ENCODE measurements around the gene LMAN2L.
A peak's percentile ranks its signal among the peaks of the same experiment; 100 is the strongest.

The LMAN2L gene

GRCh38 chr2:96739076-96739632 is 710 bp downstream of the LMAN2L start:
- peaks cover 31% of the 10 kb centered on the region for H3K36me3 Mint-ChIP-seq
- H3K4me3 Mint-ChIP-seq: peak overlapping the region; percentile 97
- H3K27ac Mint-ChIP-seq: peak overlapping the region; percentile 97
- no peaks in the 10 kb centered on the region for H3K9me3 Mint-ChIP-seq
- H3K4me1 Mint-ChIP-seq: peaks cover 60% of the 10 kb centered on the region
- DNase-seq (ENCODE audit: low spot score in 2 of 2) (no peak), ATAC-seq (no peak)

GRCh38 chr2:96737831-96738230 is 2.0 kb downstream of the LMAN2L start:
- peaks cover 44% of the 10 kb centered on the region for H3K36me3 Mint-ChIP-seq
- ATAC-seq (no peak), DNase-seq (ENCODE audit: low spot score in 2 of 2) (no peak)
- H3K4me1 Mint-ChIP-seq: peaks cover 60% of the 10 kb centered on the region
- H3K27ac Mint-ChIP-seq: peak overlapping the region; percentile 97
- no peaks in the 10 kb centered on the region for H3K9me3 Mint-ChIP-seq
- peak overlapping the region; percentile 97 for H3K4me3 Mint-ChIP-seq

- no peaks in the 10 kb centered on the region for H3K9me3 Mint-ChIP-seq
- peaks cover 50% of the 10 kb centered on the region for H3K36me3 Mint-ChIP-seq
- no peak overlapping the region for H3K4me3 Mint-ChIP-seq
- H3K27ac Mint-ChIP-seq: peak overlapping the region; percentile 52
- DNase-seq (ENCODE audit: low spot score in 2 of 2) (no peak), ATAC-seq (no peak)
- H3K4me1 Mint-ChIP-seq: peaks cover 60% of the 10 kb centered on the region
Observed at GRCh38 chr2:96737251-96737650, 2.6 kb downstream of the LMAN2L start.

- Mint-ChIP-seq H3K27ac (peak overlapping the region; percentile 33), H3K4me1 (peaks cover 41% of the 10 kb centered on the region), H3K4me3 (no peak overlapping the region), H3K9me3 (no peaks in the 10 kb centered on the region), H3K36me3 (peaks cover 72% of the 10 kb centered on the region)
- ATAC-seq (no peak), DNase-seq (ENCODE audit: low spot score in 2 of 2) (no peak)
Observed at GRCh38 chr2:96734880-96735583, 4.8 kb downstream of the LMAN2L start.

GRCh38 chr2:96733931-96734330 is 5.9 kb downstream of the LMAN2L start:
- peaks cover 83% of the 10 kb centered on the region for H3K36me3 Mint-ChIP-seq
- peak overlapping the region; percentile 45 for H3K27ac Mint-ChIP-seq
- DNase-seq (ENCODE audit: low spot score in 2 of 2) (no peak), ATAC-seq (no peak)
- H3K4me3 Mint-ChIP-seq: no peak overlapping the region
- H3K4me1 Mint-ChIP-seq: peaks cover 30% of the 10 kb centered on the region
- no peaks in the 10 kb centered on the region for H3K9me3 Mint-ChIP-seq

GRCh38 chr2:96730212-96730611 is 9.7 kb downstream of the LMAN2L start:
- H3K9me3 Mint-ChIP-seq: no peaks in the 10 kb centered on the region
- no peak for ATAC-seq
- DNase-seq (ENCODE audit: low spot score in 2 of 2): no peak
- no peak overlapping the region for H3K4me3 Mint-ChIP-seq
- peaks cover 94% of the 10 kb centered on the region for H3K36me3 Mint-ChIP-seq
- peaks cover 7% of the 10 kb centered on the region for H3K4me1 Mint-ChIP-seq
- peak overlapping the region; percentile 8 for H3K27ac Mint-ChIP-seq

GRCh38 chr2:96729748-96730147 is 10.1 kb downstream of the LMAN2L start:
- DNase-seq (ENCODE audit: low spot score in 2 of 2) (no peak), ATAC-seq (no peak)
- Mint-ChIP-seq H3K4me3 (no peak overlapping the region), H3K4me1 (peaks cover 2% of the 10 kb centered on the region), H3K27ac (peak overlapping the region; percentile 8), H3K9me3 (no peaks in the 10 kb centered on the region), H3K36me3 (peaks cover 94% of the 10 kb centered on the region)

- DNase-seq (ENCODE audit: low spot score in 2 of 2): no peak
- Mint-ChIP-seq H3K4me1 (no peaks in the 10 kb centered on the region), H3K4me3 (no peak overlapping the region), H3K9me3 (no peaks in the 10 kb centered on the region), H3K36me3 (peaks cover 79% of the 10 kb centered on the region), H3K27ac (no peak overlapping the region)
- ATAC-seq: no peak
Observed at GRCh38 chr2:96727431-96727830, 12.4 kb downstream of the LMAN2L start.

GRCh38 chr2:96726131-96726530 is 13.7 kb downstream of the LMAN2L start:
- Mint-ChIP-seq H3K36me3 (peaks cover 66% of the 10 kb centered on the region), H3K4me1 (no peaks in the 10 kb centered on the region), H3K9me3 (no peaks in the 10 kb centered on the region), H3K4me3 (no peak overlapping the region), H3K27ac (no peak overlapping the region)
- DNase-seq (ENCODE audit: low spot score in 2 of 2) (no peak), ATAC-seq (no peak)

- DNase-seq (ENCODE audit: low spot score in 2 of 2) (no peak), ATAC-seq (no peak)
- Mint-ChIP-seq H3K27ac (peak overlapping the region; percentile 65), H3K36me3 (peaks cover 25% of the 10 kb centered on the region), H3K9me3 (no peaks in the 10 kb centered on the region), H3K4me1 (peaks cover 6% of the 10 kb centered on the region), H3K4me3 (no peak overlapping the region)
Observed at GRCh38 chr2:96716388-96716787, 23.5 kb downstream of the LMAN2L start.

GRCh38 chr2:96715658-96716057 is 24.2 kb downstream of the LMAN2L start:
- Mint-ChIP-seq H3K9me3 (no peaks in the 10 kb centered on the region), H3K4me3 (no peak overlapping the region), H3K36me3 (peaks cover 32% of the 10 kb centered on the region), H3K4me1 (peaks cover 6% of the 10 kb centered on the region), H3K27ac (no peak overlapping the region)
- DNase-seq (ENCODE audit: low spot score in 2 of 2) (no peak), ATAC-seq (no peak)

GRCh38 chr2:96710985-96711384 is 28.9 kb downstream of the LMAN2L start:
- peaks cover 53% of the 10 kb centered on the region for H3K36me3 Mint-ChIP-seq
- no peaks in the 10 kb centered on the region for H3K9me3 Mint-ChIP-seq
- DNase-seq (ENCODE audit: low spot score in 2 of 2): no peak
- H3K4me3 Mint-ChIP-seq: no peak overlapping the region
- H3K4me1 Mint-ChIP-seq: no peaks in the 10 kb centered on the region
- ATAC-seq: no peak
- no peak overlapping the region for H3K27ac Mint-ChIP-seq

- Mint-ChIP-seq H3K4me3 (no peak overlapping the region), H3K36me3 (peaks cover 41% of the 10 kb centered on the region), H3K4me1 (no peaks in the 10 kb centered on the region), H3K27ac (no peak overlapping the region), H3K9me3 (no peaks in the 10 kb centered on the region)
- DNase-seq (ENCODE audit: low spot score in 2 of 2) (no peak), ATAC-seq (no peak)
Observed at GRCh38 chr2:96703021-96703751, 36.7 kb downstream of the LMAN2L start.

- DNase-seq (ENCODE audit: low spot score in 2 of 2) (no peak), ATAC-seq (no peak)
- Mint-ChIP-seq H3K4me1 (no peaks in the 10 kb centered on the region), H3K36me3 (peaks cover 35% of the 10 kb centered on the region), H3K27ac (peak overlapping the region; percentile 75), H3K9me3 (no peaks in the 10 kb centered on the region), H3K4me3 (no peak overlapping the region)
Observed at GRCh38 chr2:96702098-96702785, 37.6 kb downstream of the LMAN2L start.

GRCh38 chr2:96701636-96702035 is 38.2 kb downstream of the LMAN2L start:
- peaks cover 29% of the 10 kb centered on the region for H3K36me3 Mint-ChIP-seq
- ATAC-seq (no peak), DNase-seq (ENCODE audit: low spot score in 2 of 2) (no peak)
- no peaks in the 10 kb centered on the region for H3K4me1 Mint-ChIP-seq
- peak overlapping the region; percentile 75 for H3K27ac Mint-ChIP-seq
- no peak overlapping the region for H3K4me3 Mint-ChIP-seq
- H3K9me3 Mint-ChIP-seq: no peaks in the 10 kb centered on the region
